Measurements from ENCODE around the gene STAT6.

- no peak for TF ChIP-seq EZH2 (IDR thresholded peaks at IDR 0.05; ENCODE audit: insufficient read depth, low read length)
- no peak for TF ChIP-seq CTCF (IDR thresholded peaks at IDR 0.05; ENCODE audit: insufficient read depth, low read depth, low read length)
Measured at GRCh38 chr12:57089271-57090245, 21.6 kb downstream of the STAT6 start.

All from astrocyte (in vitro differentiated cells and primary cell).